Stimulated activated CD4-positive, alpha-beta T cell treated with anti-CD3 and anti-CD28 coated beads, TNF-alpha, amount 100 ng/mL, for 4 hours (primary cell): ENCODE data around the gene ADGRG6.

Source experiments
- DNase-seq, 3 experiments: peaks; one replicate each; pipeline ENCODE4 v3.0.0-alpha.2; 2020; ENCODE audit warnings: low read depth in 3 of 3

The ADGRG6 gene

DNA sequence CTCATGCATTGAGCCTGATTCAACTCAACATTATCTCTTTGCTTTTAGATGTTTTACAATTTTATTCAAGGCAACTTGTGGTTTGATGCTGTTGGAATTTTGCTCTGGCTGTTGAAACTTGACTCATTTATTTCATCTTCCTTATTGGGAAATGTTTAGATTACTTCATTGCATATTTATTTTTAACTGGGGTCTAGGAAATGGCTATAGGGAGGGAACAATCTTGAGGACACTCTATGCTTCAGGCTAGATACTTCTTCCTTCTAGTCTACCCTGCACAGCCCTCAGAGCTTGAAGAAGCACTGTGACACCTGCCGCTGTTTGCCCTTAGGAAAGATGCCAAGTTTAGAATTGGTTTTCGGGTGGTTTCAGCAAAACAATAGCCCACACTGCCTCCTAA is 183.4 kb downstream of the ADGRG6 start:
- DNase-seq = no peak

DNA sequence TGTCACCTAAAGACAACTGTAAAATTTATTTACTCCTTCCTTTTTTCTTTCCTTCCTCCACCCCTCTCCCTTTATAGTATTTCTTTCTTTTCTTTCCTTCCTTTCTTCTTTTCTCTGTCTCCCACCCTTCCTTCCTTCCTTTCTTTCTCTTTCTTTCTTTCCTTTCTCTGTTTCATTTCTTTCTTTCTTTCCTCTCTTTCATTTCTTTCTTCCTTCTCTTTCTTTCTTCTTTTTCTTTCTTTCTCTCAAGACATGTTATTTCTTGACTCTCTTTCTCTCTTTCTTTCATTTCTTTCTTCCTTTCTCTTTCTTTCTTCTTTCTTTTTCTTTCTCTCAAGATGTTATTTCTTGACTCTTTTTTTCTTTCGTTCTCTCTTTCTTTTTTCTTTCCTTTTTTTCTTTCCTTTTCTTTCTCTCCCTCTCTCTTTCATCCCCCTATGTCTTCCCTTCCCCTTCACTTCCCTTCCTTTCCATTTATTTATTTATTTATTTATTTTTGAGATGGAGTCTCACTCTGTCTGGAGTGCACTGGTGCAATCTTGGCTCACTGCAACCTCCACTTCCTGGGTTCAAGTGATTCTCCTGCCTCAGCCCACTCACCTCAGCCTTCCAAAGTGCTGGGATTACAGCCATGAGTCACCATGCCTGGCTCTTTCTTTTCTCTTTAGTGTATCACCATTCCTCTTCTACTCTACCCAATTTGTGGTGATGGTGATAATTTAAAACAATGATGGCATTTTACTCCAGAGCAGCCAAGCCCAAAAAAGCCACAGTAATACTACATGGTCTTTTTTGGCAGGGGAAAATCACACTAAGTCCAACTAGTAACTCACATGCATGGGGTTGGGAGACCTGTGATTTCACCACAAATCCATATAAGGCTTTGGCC is 188.2 kb downstream of the ADGRG6 start:
- DNase-seq = no peak
